IMR-90 (cell line): ENCODE data around the gene THSD8.

Source experiments
- CEBPB ChIP-seq: IDR thresholded peaks from 2 replicates; pipeline ENCODE4 v1.6.1; 2012; ENCODE audit warnings: low read depth, low read length, improper control_type of control experiment
- CTCF ChIP-seq: conservative IDR thresholded peaks from 2 replicates; pipeline ENCODE4 v1.5.1; 2012; ENCODE audit warnings: mild to moderate bottlenecking, low read depth, low read length, improper control_type of control experiment
- POLR2A ChIP-seq: IDR thresholded peaks from 2 replicates; pipeline ENCODE4 v1.6.1; 2012; ENCODE audit warnings: mild to moderate bottlenecking, low read depth, low read length
- RAD21 ChIP-seq: IDR thresholded peaks from 2 replicates; pipeline ENCODE4 v1.6.1; 2012; ENCODE audit warnings: low read length, improper control_type of control experiment
- TF ChIP-seq, protein P1 (sequence below): fragments of 150-350 bp; IDR thresholded peaks from 2 replicates; pipeline ENCODE4 v1.6.1; 2017; ENCODE audit warnings: mild to moderate bottlenecking, antibody characterized with exemption, low read length, low read depth

DNA sequence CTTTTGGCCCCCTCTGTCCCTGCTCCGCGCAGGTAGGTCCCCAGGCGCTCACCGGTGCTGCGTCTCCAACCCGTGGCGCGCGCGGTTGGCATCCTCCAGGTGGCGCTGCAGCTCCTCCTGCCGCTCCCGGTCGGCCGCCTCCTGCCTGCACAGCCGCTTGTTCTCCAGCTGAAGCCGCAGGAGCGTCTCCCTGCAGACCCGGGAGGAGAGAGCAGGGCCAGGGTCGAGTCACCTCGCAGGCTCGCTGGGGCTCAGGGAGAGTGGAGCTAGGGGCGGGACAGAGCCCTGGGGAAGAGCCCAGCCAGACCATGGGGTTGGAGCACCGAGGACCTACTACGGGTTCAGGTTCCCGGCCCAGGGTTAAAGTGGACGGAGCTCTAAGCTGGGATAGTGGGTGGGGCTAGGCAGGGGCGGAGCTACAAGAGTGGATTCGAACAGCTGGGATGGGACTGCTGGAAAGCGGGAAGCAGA, 35.8 kb upstream of the THSD8 start:
- peak; percentile 93 for TF ChIP-seq CTCF
- TF ChIP-seq, protein P1, sequence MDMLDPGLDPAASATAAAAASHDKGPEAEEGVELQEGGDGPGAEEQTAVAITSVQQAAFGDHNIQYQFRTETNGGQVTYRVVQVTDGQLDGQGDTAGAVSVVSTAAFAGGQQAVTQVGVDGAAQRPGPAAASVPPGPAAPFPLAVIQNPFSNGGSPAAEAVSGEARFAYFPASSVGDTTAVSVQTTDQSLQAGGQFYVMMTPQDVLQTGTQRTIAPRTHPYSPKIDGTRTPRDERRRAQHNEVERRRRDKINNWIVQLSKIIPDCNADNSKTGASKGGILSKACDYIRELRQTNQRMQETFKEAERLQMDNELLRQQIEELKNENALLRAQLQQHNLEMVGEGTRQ: no peak
- TF ChIP-seq RAD21: peak; percentile 87
- no peak for TF ChIP-seq CEBPB
- no peak for TF ChIP-seq POLR2A
